Hepatocyte (in vitro differentiated cells): ENCODE data around the gene HIPK4. TPM values are rescaled to one million over a fixed set of nuclear protein-coding genes. Genes with fewer than 3 reads are reported as not detected.

Experiments
- DNase-seq: peaks from one replicate; pipeline ENCODE4 v3.0.0-alpha.2; 2016; ENCODE audit warnings: low spot score
- H2AFZ ChIP-seq: fragments of 200-600 bp; sonication (generic); 2 replicates; pipeline ENCODE4 v1.6.0; 2016; ENCODE audit warnings: antibody characterized with exemption, mild to moderate bottlenecking
- H3K27ac ChIP-seq: fragments of 200-600 bp; sonication (generic); 2 replicates; pipeline ENCODE4 v1.5.1; 2016; ENCODE audit warnings: mild to moderate bottlenecking
- H3K27me3 ChIP-seq: fragments of 200-600 bp; sonication (generic); 2 replicates; pipeline ENCODE4 v1.6.1; 2016
- H3K36me3 ChIP-seq: fragments of 200-600 bp; sonication (generic); replicated peaks from 2 replicates; pipeline ENCODE4 v1.5.1; 2016; ENCODE audit warnings: low read depth; ENCODE audit not compliant: insufficient read depth
- H3K4me1 ChIP-seq: fragments of 200-600 bp; sonication (generic); 2 replicates; pipeline ENCODE4 v1.5.1; 2016; ENCODE audit warnings: mild to moderate bottlenecking, moderate library complexity; ENCODE audit not compliant: insufficient read depth
- H3K4me2 ChIP-seq: fragments of 200-600 bp; sonication (generic); 2 replicates; pipeline ENCODE4 v1.6.0; 2016
- H3K4me3 ChIP-seq: fragments of 200-600 bp; sonication (generic); 2 replicates; pipeline ENCODE4 v1.5.1; 2016; ENCODE audit warnings: mild to moderate bottlenecking
- H3K79me2 ChIP-seq: fragments of 200-600 bp; sonication (generic); 2 replicates; pipeline ENCODE4 v1.6.0; 2017; ENCODE audit warnings: mild to moderate bottlenecking
- H3K9me2 ChIP-seq: fragments of 200-600 bp; sonication (generic); replicated peaks from 2 replicates; pipeline ENCODE4 v1.6.0; 2017; ENCODE audit warnings: mild to moderate bottlenecking; ENCODE audit not compliant: insufficient read depth
- H3K9me3 ChIP-seq: fragments of 200-600 bp; sonication (generic); 2 replicates; pipeline ENCODE4 v1.5.1; 2016; ENCODE audit warnings: low read depth, mild to moderate bottlenecking
- H4K20me1 ChIP-seq: fragments of 200-600 bp; sonication (generic); 2 replicates; pipeline ENCODE4 v1.6.0; 2016; ENCODE audit warnings: mild to moderate bottlenecking; ENCODE audit not compliant: insufficient read depth, poor library complexity, severe bottlenecking
- EZH2 ChIP-seq: fragments of 200-600 bp; sonication (generic); IDR thresholded peaks from 2 replicates; pipeline ENCODE4 v1.6.1; 2016; ENCODE audit warnings: antibody characterized with exemption, mild to moderate bottlenecking, borderline replicate concordance
- EZH2phosphoT487 ChIP-seq: fragments of 200-600 bp; sonication (generic); IDR thresholded peaks from one replicate; pipeline ENCODE4 v1.6.1; 2018; ENCODE audit warnings: antibody characterized with exemption, mild to moderate bottlenecking, low read depth, moderate library complexity; ENCODE audit not compliant: unreplicated experiment, severe bottlenecking
- WGBS: methylation state at CpG from one replicate; pipeline ENCODE4 v1.1.6; 2016; ENCODE audit warnings: low lambda C conversion rate; ENCODE audit errors: missing lambda C conversion rate; 5-methylcytosine and 5-hydroxymethylcytosine counted together
- polyA plus RNA-seq: library from polyadenylated mRNA; unstranded; fragments of >200 nt; fragmentation: Nextera tagmentation; extraction: Ambion mirVana; gene quantifications from 2 replicates; pipeline ENCODE4 v1.2.1, GENCODE V29; 2016
- total RNA-seq: library from RNA; depleted of rRNA; stranded (reverse); fragments of >200 nt; gene quantifications from 2 replicates; pipeline ENCODE4 v1.2.3, GENCODE V29; 2014
- TF ChIP-seq, protein P1 (sequence below): fragments of 200-600 bp; sonication (generic); IDR thresholded peaks from 2 replicates; pipeline ENCODE4 v1.5.1; 2016; ENCODE audit warnings: antibody characterized with exemption, mild to moderate bottlenecking; ENCODE audit not compliant: poor library complexity

Gene HIPK4
- total and polyA plus RNA-seq, 2 experiments from 2014 or later, result 0.07 to 0.13 TPM

DNA sequence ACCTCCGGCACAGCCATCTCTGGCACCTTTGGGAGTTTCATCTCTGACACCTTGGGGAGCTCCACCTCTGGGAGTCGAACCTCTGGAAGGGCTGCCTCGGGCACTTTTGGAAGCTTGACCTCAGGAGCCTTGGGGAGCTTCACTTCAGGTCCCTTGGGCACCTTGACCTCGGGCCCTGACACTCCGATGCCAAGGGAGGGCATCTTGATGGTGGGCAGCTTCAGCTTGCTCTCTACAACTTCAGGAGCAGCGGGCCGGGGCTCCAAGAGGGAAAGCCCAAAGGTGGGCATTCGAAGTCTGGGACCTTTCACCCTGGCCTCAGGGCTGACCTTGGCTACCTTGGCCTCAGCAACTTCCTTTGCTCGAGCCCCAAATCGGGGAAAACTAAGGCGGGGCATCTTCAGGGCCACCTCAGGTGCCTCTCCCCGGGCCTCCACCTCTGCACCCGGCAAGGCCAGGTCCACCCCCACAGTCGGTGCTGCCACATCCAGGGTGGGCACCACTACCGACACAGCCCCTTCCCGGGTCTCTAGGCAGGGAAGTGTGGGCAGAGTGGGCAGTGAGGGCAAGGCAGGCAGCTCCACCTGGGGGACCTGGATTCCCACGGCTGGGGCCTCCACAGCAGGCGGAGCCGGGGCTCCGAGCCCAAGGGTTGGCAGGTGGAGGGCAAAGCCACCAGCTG lies 7.0 kb upstream of the HIPK4 start:
- Histone ChIP-seq H3K27ac (no peak overlapping the region), H3K27me3 (no peaks in the 10 kb centered on the region), H3K79me2 (no peaks in the 10 kb centered on the region), H3K4me2 (no peak overlapping the region), H3K9me2 (no peaks in the 10 kb centered on the region), H3K9me3 (no peaks in the 10 kb centered on the region), H4K20me1 (no peaks in the 10 kb centered on the region), H3K36me3 (no peaks in the 10 kb centered on the region), H2AFZ (no peak overlapping the region), H3K4me1 (no peaks in the 10 kb centered on the region), H3K4me3 (no peak overlapping the region)
- no peak for TF ChIP-seq EZH2phosphoT487
- no peak for TF ChIP-seq EZH2
- TF ChIP-seq, protein P1, sequence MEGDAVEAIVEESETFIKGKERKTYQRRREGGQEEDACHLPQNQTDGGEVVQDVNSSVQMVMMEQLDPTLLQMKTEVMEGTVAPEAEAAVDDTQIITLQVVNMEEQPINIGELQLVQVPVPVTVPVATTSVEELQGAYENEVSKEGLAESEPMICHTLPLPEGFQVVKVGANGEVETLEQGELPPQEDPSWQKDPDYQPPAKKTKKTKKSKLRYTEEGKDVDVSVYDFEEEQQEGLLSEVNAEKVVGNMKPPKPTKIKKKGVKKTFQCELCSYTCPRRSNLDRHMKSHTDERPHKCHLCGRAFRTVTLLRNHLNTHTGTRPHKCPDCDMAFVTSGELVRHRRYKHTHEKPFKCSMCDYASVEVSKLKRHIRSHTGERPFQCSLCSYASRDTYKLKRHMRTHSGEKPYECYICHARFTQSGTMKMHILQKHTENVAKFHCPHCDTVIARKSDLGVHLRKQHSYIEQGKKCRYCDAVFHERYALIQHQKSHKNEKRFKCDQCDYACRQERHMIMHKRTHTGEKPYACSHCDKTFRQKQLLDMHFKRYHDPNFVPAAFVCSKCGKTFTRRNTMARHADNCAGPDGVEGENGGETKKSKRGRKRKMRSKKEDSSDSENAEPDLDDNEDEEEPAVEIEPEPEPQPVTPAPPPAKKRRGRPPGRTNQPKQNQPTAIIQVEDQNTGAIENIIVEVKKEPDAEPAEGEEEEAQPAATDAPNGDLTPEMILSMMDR, result no peak
- DNase-seq, result no peak
- WGBS, result 93% methylated on average over 17 of the region's 20 CpGs

DNA sequence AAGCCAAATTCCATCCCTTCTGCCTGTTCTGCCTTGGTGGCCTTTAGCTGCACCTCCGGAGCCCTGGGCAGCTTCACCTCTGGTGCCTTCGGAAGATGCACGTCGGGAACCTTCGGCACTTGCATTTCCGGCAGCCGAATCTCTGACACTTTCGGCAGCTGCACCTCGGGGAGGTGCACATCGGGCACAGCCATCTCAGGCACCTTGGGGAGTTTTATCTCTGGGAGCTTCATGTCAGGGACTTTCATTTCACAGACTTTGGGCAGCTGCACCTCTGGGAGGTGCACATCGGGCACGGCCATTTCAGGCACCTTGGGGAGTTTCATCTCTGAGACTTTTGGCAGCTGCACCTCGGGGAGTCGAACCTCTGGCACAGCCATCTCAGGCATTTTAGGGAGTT lies 6.0 kb upstream of the HIPK4 start:
- 92% methylated on average over 14 of the region's 14 CpGs for WGBS
- Histone ChIP-seq H3K9me3 (no peaks in the 10 kb centered on the region), H3K36me3 (no peaks in the 10 kb centered on the region), H4K20me1 (no peaks in the 10 kb centered on the region), H2AFZ (no peak overlapping the region), H3K9me2 (no peaks in the 10 kb centered on the region), H3K4me2 (no peak overlapping the region), H3K27me3 (no peaks in the 10 kb centered on the region), H3K79me2 (no peaks in the 10 kb centered on the region), H3K4me3 (no peak overlapping the region), H3K4me1 (no peaks in the 10 kb centered on the region), H3K27ac (no peak overlapping the region)
- DNase-seq, result no peak
- TF ChIP-seq, protein P1, result no peak
- TF ChIP-seq EZH2phosphoT487 (no peak), EZH2 (no peak)

DNA sequence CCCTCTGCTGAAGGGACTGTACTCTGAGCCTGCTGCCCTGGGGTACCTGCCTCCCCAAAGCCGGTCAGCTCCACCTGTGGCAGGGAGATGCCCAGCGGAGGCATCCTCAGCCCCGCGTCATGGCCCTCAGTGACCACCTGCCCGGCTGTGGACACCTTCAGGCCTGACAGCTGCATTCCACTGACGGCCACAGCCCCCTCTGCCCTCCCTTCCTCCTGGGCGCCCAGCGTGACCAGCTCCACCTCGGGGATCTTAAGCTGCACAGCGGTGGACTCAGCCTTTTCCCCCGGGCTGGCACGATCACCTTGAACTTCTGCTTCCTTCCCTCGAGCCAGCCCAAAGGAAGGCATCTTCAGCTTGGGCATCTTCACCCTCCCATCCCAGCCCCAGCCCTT lies 4.8 kb upstream of the HIPK4 start:
- TF ChIP-seq EZH2phosphoT487, result no peak
- DNase-seq, result no peak
- H3K4me3 ChIP-seq, result no peak overlapping the region
- H2AFZ ChIP-seq, result no peak overlapping the region
- no peaks in the 10 kb centered on the region for H3K36me3 ChIP-seq
- H3K79me2 ChIP-seq, result no peaks in the 10 kb centered on the region
- H3K27me3 ChIP-seq, result no peaks in the 10 kb centered on the region
- H3K4me1 ChIP-seq, result no peaks in the 10 kb centered on the region
- no peaks in the 10 kb centered on the region for H4K20me1 ChIP-seq
- no peak overlapping the region for H3K27ac ChIP-seq
- no peaks in the 10 kb centered on the region for H3K9me2 ChIP-seq
- no peak overlapping the region for H3K4me2 ChIP-seq
- H3K9me3 ChIP-seq, result no peaks in the 10 kb centered on the region
- WGBS, result 93% methylated on average over 12 of the region's 13 CpGs

DNA sequence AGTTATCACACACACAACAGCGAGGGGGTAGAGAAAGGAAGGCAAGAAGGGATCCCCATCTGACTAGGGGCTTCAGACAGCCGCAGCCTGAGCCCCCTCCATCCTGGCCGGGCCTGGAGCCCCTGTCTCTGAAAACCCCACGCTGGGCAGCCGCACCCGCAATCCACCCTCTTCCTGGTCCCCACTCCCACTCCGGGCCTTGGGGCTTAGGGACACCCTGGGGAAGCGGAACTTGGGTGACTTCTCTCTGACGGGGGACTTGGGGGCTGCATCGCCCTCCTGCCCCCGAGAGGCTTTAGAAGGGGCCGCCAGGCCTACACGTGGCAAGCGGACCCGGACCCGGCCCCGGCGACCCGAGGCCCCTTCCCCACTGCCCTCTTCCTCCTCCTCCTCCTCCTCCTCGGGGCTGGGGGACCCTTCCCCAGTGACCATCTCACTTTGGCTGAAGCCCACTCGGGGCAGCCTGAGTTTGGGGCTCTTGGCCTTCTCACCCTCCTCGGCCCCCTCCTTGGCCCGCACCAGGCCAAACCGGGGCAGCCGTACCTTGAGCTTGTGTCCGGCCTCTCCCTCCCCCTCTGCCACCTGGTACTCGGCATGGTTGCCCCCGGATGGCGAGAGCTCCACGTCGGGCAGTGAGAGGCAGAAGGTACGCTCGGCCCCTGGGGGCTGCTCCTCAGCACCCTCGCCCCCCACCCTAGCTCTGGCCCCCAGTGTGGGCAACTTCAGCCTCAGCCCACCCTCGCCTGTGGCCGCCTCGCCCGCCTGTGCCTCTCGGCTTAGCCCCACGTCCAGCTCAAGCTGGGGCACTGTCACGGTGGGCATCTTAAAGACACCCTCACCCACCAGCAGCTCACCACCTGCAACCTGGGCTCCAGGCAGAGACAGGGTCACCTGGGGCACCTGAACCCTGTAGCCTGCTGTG lies 4.2 kb upstream of the HIPK4 start:
- no peak for DNase-seq
- TF ChIP-seq, protein P1, result no peak
- TF ChIP-seq EZH2phosphoT487 (no peak), EZH2 (no peak)
- H4K20me1 ChIP-seq, result no peaks in the 10 kb centered on the region
- H3K36me3 ChIP-seq, result no peaks in the 10 kb centered on the region
- H3K79me2 ChIP-seq, result no peaks in the 10 kb centered on the region
- WGBS, result 95% methylated on average over 15 of the region's 41 CpGs
- no peaks in the 10 kb centered on the region for H3K9me2 ChIP-seq
- H3K4me1 ChIP-seq, result no peaks in the 10 kb centered on the region
- no peak overlapping the region for H3K4me3 ChIP-seq
- H3K4me2 ChIP-seq, result no peak overlapping the region
- no peak overlapping the region for H3K27ac ChIP-seq
- no peaks in the 10 kb centered on the region for H3K27me3 ChIP-seq
- no peaks in the 10 kb centered on the region for H3K9me3 ChIP-seq
- H2AFZ ChIP-seq, result no peak overlapping the region
